GM15510 (cell line): Measurements from ENCODE around the gene CIP2A.

Source experiments
- POLR2A ChIP-seq: IDR thresholded peaks from 3 replicates; pipeline ENCODE4 v1.6.1; 2011; ENCODE audit warnings: borderline replicate concordance; ENCODE audit not compliant: insufficient read length; ENCODE audit errors: extremely low read depth

CIP2A gene

DNA sequence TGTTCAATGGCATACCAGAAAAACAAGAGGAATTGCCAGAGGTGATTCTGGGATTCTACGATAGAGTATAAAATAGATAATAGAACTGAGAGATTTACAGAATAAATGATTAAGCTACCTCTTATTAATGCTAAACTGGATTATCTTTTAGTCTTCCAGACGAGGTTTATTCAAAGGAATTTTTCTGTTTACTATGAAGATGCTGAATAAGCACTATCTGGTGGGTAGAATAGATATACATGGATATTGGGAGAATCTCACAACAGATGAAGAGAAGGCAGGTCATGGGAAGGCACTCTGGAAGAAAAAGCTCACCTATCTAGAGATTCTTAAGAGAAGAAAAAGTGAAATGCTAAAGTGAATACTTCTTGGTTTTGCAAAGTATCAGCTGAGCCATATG, 11.2 kb downstream of the CIP2A start:
- no peak for TF ChIP-seq POLR2A

DNA sequence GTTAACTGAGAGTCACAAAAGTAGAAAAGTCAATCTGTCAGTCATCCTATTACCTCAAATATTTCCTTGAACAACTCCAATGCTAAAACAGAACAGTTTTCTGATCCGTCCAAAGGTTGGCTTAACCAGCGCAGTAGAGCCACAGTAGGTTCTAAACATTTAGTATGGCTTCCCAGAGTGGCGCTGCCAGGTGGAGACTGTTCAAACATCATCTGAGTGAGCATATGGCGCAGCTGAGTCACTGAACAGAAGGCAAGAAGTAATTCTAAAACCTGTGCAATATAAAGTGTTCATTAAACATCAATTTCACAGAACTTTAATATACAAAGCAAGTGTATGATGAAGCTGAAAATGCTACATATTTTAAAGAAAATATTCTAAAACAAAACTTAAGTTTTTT, 19.9 kb downstream of the CIP2A start:
- no peak for TF ChIP-seq POLR2A

DNA sequence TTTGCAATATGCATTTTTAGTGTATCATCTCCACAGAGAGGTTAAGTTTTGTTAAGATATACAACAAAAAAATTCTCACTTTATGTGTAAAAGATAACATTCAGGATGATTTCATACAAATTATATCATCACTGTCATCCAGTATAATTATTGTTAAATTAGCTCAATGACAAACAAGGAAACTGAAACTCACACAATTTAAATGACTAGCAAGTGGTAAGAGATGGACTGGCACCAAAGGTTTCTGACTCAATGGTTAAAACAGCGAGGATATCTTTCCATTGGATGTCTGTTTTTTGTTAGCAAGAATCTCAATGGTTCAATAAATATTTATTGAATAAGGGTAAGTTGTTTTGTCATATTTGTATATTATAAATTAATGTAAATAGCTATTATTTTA, 22.6 kb downstream of the CIP2A start:
- TF ChIP-seq POLR2A = no peak

DNA sequence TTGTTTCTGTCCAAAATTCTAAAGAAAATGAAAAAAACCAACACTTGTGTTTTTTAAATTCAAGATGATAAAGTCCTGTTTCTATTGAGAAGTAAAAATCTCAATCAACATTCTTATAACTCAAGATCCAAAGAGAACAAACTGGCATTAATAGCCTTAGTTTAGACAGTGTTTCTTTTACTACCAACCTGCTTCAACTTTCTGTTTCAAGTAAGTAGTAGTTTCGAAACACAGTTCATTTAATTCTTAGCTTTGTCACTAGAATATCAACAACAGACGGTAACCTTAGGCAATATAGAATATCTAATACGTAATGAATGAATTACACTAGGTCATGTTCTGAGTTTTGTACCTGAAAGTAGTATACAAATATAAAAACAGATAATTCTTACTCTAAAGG, 23.7 kb downstream of the CIP2A start:
- TF ChIP-seq POLR2A = no peak

DNA sequence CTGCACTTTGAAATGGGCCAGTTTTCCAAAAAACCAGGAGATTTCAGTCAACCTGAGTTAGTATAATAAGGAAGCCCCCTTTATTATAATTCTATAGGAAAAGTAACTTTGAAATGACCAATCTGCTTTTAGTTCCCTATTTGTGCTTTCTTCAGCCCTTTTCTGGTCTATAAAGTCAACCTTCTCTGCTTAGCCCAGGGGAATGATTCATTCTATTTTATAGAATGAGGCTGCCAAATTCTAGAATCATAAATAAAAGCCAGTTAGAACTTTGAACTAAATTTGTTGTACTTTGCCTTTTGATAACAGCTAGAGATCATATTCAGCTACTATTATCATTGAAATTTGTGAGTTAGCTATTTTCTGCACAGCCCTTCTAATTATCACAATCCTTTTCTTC, 24.7 kb downstream of the CIP2A start:
- no peak for TF ChIP-seq POLR2A

DNA sequence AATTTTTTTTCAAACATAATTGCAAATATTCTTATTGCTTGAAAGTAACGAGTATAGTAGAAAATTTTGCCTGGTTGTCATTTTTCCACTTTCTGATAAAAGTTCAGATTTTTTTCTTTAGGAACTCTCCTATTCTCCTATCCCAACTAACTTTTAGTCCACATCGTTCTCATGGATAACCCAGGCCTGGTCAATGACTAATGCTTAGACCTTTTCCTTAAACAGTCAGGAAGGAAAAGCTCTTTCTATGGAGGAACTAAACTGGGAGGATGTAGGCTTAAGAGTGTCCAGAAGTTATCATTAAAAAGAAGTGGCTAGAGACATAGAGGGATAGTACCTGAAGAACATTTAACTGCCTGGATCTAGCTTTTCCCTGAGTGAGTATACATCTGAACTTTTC, 26.7 kb downstream of the CIP2A start:
- no peak for TF ChIP-seq POLR2A

DNA sequence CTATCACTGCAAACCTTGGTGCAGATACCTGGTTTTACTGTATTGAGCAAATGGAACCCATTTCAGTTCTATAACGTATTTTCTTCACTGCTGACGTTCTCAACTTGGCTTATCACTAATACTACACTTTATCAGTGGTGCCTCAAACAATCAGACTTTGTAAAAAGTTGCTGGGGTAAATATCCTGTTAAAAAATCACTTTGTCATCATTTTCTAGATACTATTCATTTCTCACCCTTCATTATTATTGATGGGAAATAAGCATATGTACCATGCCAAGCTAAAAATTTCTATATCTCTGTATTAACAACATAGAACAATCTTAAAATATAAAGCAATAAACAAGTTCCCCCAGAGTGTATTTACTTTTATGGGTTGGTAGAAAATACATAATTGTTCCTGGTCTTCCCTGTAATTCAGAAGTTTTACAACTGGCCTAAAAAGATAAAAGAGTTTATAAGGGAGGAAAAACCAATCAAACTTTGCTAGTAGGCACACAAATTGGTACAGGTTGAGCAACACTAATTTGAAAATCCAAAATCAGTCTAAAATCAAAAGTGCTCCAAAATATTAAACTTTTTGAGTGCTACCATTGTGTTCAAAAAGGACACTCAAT, 33.2 kb downstream of the CIP2A start:
- TF ChIP-seq POLR2A = no peak

DNA sequence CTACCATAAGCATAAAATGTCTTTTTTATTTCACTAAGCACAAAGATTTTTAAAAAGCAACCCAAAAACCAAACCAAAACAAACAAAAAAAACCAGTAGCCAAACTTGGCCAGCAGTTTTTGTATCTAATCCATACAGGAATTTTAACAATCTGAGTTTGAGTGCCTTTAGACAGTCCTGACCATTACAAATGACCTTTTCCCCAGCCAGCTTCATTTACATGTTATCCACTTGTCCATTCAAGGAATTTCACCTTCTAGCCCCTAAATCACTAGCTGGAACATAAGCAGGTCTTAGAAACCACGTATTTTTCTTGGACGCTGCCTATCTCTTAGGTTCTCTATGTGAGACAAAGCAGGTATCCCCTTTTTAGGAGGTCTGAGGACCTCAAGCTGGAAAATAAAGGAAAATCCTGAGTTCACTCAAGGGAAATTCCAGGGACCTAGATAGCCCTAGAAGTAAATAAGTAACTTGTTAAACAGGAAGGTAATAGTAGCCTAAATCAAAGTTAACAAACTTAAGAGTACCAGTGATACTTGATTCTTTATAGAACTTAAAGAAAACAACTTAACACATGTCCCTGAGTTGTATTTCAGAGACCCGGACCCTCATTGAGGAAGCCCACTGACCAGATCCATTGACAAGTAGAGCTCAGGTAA, 34.2 kb downstream of the CIP2A start:
- no peak for TF ChIP-seq POLR2A

DNA sequence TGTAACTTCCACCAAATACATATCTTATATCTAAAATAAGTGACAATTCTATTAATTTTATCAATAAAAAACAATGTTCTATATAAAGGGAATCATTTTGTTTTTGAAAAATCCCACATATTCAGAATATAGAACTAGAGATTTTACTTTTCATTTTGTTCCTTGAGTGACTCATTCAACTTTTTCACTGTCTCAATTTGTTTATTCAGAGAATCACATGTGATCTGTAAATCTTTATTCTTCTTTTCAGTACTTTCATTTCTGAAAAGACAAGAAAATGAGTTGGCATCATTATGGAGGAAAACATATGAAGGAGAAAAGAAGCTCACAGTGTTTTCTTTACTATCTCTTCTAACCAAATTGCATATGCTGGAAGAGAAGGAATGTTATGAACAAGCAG, 35.0 kb downstream of the CIP2A start:
- TF ChIP-seq POLR2A = no peak

DNA sequence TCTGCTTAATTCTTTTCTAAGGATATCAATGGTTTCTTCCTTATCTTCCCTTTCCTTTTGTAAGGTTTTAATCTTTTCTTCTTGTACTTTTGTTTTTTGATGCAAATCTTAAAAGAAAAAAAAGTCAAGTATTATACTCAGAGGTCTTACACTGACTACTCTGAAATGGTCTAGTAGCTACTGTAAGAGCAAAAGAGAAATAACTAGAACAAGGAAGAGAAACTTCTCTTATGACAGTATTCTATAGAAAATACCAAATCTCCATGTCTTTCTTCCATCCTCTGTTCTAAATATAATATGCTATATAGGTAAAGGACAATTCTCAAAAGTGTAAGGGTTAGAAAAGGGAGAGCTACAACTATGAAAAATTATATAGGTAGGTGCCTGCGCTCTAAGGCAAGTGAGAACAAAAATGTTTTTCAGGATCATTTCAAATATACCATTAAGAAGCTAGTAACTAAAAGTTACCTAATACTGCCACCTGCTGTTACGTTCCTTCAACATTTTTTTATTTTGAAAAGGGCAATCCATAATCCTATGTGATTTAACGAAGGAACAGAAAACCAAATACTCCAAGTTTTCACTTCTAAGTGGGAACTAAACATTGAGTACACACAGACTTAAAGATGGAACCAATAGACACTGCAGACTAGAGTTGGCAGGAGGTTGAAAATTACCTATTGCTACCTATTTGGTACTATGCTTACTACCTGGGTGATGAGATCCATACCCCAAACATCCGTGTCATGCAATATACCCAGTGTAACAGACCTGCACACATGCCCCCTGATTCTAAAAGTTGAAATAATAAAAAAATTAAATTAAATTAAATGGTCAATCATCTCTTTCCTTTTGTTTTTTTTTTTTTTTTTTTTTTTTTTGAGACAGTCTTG, 36.7 kb downstream of the CIP2A start:
- TF ChIP-seq POLR2A = no peak

DNA sequence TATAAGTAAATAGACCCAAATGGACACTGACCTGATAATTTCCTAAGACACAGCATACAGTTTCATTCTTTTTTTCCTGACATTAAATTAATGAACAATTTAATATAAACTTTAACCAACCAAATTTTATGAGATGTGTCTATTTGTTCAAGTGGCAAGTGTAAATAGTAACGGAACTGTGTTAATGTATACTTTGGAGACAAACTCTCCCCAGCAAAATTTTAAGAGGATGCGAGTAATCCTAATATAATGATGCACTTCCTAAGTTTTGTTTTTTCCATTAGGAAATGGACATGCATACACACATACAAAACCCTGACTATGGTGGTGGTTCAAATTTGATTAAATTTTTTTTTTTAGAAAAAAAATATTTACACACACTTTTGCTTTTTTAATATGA, 40.4 kb downstream of the CIP2A start:
- no peak for TF ChIP-seq POLR2A

DNA sequence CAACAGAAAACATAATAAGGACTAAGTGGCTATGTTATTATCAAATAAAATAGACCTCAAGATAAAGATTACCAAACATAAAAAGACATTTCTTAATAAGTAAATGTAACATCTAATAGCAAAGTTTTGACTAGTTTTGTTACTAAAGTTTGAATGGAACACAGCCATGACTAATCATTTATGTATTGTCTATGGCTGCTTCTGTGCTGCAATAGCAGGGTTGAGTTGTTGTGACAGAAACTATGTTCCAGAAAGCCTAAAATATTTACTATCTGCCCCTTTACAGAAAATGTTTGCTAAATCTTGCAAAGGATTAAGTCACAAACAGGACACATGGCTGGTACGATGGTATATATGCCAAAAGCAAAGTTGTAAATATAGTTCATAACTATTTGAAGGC, 40.9 kb downstream of the CIP2A start:
- no peak for TF ChIP-seq POLR2A

DNA sequence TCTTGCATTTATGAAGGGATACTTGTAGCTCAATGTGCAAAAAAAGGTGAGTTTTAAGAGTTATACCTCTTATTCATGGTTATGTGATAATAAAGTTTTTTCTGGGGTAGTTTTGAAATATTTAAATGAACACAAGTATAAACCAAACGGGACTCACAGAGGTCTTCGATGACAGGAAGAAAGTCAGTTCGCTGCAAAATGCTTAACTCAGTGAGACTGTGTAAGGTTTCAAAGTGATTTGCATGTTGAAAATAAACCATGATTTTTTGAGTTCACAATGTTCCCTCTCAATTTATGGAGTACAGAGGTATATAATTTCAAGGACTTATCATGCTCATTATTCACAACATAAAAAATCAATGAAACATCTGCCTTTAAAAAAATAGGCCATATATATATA, 42.5 kb downstream of the CIP2A start:
- TF ChIP-seq POLR2A = no peak

DNA sequence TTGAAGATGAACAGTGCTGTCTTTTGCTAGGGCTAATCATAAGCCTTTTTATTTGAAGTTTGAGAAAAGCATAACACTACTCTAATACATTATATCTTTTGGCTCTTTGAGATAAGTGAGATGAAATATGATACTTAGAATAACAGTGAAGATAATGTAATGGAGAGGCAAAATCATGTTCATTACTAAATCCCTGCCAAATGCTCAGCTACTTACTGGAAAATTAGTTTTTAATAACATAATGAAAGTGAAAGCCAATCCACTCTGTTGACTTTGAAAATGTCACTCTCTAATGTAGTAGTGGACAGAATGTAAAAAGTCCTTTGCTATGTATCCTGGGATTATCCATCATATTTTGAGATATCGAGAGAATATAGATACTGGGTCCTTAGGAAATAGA, 43.0 kb downstream of the CIP2A start:
- TF ChIP-seq POLR2A = no peak

DNA sequence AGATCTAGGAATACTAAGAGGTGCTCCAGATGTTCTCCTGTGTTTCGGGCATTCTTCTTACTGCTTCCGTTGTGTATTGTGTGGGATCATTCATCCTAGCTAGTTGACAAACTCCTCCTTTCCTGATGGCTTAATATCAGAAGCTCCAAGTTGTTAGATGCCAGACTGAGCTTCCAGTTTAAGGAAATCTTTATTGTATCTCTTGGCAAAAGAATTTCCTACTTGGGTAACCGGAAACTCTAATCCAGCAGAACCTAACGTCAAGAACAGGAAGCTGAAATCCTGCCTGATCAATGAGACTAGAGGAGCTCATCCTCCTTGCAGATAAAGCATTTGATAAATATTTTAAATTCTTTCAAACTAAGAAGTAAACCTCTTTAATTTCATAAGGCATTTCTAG, 51.2 kb downstream of the CIP2A start:
- no peak for TF ChIP-seq POLR2A
